Right renal cortex interstitium (tissue), 3 donors: Measurements from ENCODE around the gene COQ4. TPM values are rescaled to one million over a fixed set of nuclear protein-coding genes. Genes with fewer than 3 reads are reported as not detected.

Experiments used
- DNase-seq, 3 donors: peaks; one replicate each; pipeline ENCODE4 v3.0.0-alpha.2; 2013; ENCODE audit warnings: low read depth in 3 of 3, low spot score in 2 of 3
- polyA plus RNA-seq, 3 donors: library from polyadenylated mRNA; unstranded; fragments of 120-200 nt; gene quantifications; one replicate each; pipeline ENCODE4 v1.2.1, GENCODE V29; 2013; ENCODE audit not compliant: insufficient read length in 3 of 3

The COQ4 gene
- polyA plus RNA-seq, 3 donors, result 51.1 to 56.2 (median 53.4) TPM

- peak; percentile 76 to 96 (median 91) for DNase-seq
Observed at GRCh38 chr9:128370752-128371629, 48.4 kb downstream of the COQ4 start, which contains the start of gene URM1. URM1 (plus strand) TSS chr9:128371374; CDS start chr9:128371381, 7 bp downstream.

GRCh38 chr9:128371630-128372117, 49.0 kb downstream of the COQ4 start:
- no peak for DNase-seq

- no peak for DNase-seq
Observed at GRCh38 chr9:128372188-128372641, 49.6 kb downstream of the COQ4 start.

- DNase-seq, result no peak
Observed at GRCh38 chr9:128372784-128373183, 50.1 kb downstream of the COQ4 start.

GRCh38 chr9:128374221-128374675, 51.6 kb downstream of the COQ4 start:
- no peak for DNase-seq

- no peak for DNase-seq
Observed at GRCh38 chr9:128375865-128376264, 53.2 kb downstream of the COQ4 start.

GRCh38 chr9:128382261-128382660, 59.6 kb downstream of the COQ4 start:
- DNase-seq, result no peak

GRCh38 chr9:128383007-128383753, 60.5 kb downstream of the COQ4 start:
- no peak for DNase-seq

Other genes with a start within 250 kb of the COQ4 start
- gene PTGES2, start 195.1 kb upstream of the COQ4 start, polyA plus RNA-seq, result 10 to 100 TPM; 35.2 to 43.5 (median 39.2) TPM
- gene LCN2, start 173.4 kb upstream of the COQ4 start, polyA plus RNA-seq, result under 1 TPM; 0.29 to 0.86 (median 0.79) TPM
- gene BBLN, start 162.6 kb upstream of the COQ4 start, polyA plus RNA-seq, result 10 to 100 TPM; 27.6 to 36.7 (median 30.9) TPM
- 100 to 1,000 TPM; 105 to 106 (median 106) TPM for gene CIZ1, start 131.3 kb upstream of the COQ4 start, polyA plus RNA-seq
- gene DNM1, start 119.5 kb upstream of the COQ4 start, polyA plus RNA-seq, result 10 to 100 TPM; 72.8 to 78.4 (median 74.6) TPM
- 10 to 100 TPM; 67.6 to 71.2 (median 67.6) TPM for gene GOLGA2, start 46.8 kb upstream of the COQ4 start, polyA plus RNA-seq
- 10 to 100 TPM; 33.7 to 36.4 (median 36.1) TPM for gene SWI5, start 46.6 kb upstream of the COQ4 start, polyA plus RNA-seq
- 10 to 100 TPM; 39.2 to 41.7 (median 39.8) TPM for gene TRUB2, start 392 bp upstream of the COQ4 start, polyA plus RNA-seq
- gene SLC27A4, start 17.7 kb downstream of the COQ4 start, polyA plus RNA-seq, result 10 to 100 TPM; 15.2 to 19.0 (median 16.5) TPM
- 10 to 100 TPM; 51.4 to 60.4 (median 54.5) TPM for gene URM1, start 48.5 kb downstream of the COQ4 start, polyA plus RNA-seq
- gene CERCAM, start 98.0 kb downstream of the COQ4 start, polyA plus RNA-seq, result 10 to 100 TPM; 31.2 to 32.3 (median 32.2) TPM
- gene ODF2, start 133.2 kb downstream of the COQ4 start, polyA plus RNA-seq, result 10 to 100 TPM; 39.6 to 43.7 (median 43.3) TPM
- gene GLE1, start 181.9 kb downstream of the COQ4 start, polyA plus RNA-seq, result 10 to 100 TPM; 31.5 to 32.1 (median 31.8) TPM
- gene SPTAN1, start 229.7 kb downstream of the COQ4 start, polyA plus RNA-seq, result 100 to 1,000 TPM; 288 to 327 (median 319) TPM